SKM-1 (cell line): ENCODE results near the gene RPRD1B.

Experiments
- DNase-seq: peaks from one replicate; lab custom pipeline; 2025; ENCODE audit not compliant: unreplicated experiment; lab: John Stamatoyannopoulos, UW

The RPRD1B gene

DNA sequence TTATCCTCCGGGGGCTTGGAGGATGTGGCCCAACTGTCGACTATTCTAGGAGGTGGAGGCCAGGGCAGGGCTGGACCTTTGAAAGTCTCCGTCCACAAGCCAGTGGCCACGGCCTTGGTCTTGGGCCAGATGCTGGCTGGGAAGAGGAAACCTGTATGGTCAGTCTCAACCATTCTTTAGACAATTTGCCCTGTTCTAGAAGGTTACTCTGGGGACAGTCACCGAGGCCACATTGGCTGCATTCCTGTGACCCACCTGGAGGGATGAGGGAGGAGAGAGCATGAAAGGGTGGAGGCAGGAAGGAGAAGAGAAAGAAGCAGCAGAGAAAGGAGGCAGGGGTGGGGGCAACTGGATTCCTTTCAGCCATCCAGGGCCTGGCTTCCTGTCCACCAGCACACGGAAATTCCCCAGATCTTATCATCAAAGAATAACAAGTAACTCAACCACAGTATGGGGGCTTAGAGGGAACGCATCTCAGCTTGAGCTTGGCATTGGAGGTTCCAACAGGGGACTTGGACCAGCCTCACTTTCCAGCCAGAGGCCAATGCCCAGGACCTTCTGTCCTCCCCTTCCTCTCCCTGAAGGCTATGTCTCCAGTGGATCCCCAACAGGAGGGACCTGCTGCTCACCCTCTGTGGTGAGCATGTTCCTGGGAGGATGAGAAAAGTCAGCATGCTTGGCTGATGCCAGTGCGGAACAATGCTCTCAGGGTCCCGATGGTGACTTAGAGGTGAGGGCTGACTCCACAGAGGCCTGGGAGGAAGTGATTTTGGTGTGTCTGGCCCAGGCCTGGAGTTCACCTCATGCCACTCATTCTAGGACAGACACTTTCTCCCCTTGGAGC, 101.1 kb downstream of the RPRD1B start:
- DNase-seq, result no peak

DNA sequence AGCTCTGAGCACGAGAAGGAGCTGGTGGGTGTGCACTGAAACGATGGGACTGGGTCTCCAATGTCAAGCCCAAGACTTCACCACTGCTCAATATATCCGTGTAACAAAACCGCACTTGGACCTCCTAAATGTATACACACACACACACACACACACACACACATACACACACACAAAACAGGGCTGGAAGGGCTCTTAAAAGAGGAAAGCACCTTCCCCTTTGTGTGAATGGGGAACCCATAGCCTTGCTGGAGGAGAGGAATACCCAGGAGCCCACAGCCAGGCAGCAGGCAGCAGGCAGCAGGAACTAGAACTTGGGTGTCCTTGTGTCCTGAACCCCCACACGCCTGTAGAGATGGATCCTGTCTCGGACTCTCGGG, 101.7 kb downstream of the RPRD1B start:
- DNase-seq, result no peak

GRCh38 chr20:38135651-38136420, 102.3 kb downstream of the RPRD1B start:
- DNase-seq, result no peak

DNA sequence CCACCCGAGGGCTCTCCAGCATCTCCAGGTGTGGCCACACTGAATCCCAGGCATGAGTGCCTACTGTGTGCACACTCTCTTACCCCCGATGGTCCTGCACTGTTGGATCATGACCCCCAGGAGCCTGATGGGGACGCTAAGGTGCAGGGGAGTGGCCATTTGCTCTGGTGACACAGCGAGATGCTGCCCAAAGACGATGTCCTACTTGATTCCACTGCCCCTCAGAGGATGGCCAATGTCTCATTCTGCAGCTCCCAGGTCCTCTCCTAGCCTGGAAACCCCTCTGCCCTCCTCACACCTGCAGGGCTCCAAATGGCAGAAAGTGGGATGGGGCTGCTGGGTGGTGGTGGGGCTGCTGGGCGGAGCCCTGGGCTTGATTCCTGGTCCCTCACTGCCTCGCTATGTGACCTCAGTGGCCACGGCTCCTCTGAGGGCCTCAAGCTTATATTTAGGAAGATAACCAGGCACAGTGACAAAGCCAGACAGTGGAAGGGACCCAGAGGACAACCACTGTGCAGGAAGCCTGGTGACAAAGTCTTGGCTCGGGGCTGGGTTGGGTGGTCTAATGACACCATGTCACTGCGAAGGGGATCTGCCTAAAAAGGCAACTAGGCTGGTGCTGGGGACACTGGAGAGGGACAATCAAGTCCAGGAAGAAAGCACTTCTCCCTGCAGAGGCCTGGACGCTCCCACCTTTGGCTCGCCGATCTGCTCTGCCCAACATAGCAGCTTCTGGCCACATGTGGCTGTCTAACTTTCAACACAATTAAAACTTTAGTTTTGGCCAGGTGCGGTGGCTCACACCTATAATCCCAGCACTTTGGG, 103.1 kb downstream of the RPRD1B start:
- DNase-seq, result no peak

- no peak for DNase-seq
These were observed 104.0 kb downstream of the RPRD1B start for GRCh38 chr20:38137441-38138037.

- DNase-seq, result no peak
These were observed 104.7 kb downstream of the RPRD1B start for GRCh38 chr20:38138086-38138778.

DNA sequence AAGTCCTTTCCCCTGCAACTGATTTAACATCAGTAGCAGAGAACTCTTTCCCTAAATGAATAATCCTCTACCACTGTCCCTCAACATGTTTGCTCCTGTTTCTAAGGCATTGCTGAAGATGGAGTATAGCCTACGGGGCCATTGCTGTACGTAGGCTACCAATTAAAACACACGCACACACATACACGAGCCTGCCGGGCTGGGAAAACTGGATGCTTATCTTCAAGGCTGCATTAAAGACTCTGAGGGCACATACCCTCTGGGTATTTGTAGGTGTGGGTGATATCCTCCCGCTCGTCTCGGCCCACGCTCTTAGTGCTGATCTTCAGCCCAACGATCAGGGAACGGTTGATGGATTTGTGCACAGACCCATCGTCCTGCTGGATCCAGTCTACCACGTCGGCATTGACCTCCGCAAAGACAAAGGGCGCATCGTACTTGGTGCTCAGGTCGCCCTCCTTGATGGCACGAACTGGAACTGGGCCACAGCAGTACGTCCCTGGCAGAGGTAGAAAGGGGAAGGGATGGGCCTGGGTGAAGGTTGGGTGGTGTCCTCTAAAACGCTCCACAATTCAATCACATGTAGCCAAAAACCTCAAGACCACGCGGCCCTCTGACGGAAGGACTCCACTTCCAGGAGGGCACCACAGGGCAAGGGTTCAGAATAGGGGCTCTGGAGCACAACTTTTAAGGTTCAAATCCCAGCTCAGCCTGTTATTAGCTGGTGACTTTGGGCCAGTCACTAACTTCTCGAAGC, 105.8 kb downstream of the RPRD1B start:
- no peak for DNase-seq

DNA sequence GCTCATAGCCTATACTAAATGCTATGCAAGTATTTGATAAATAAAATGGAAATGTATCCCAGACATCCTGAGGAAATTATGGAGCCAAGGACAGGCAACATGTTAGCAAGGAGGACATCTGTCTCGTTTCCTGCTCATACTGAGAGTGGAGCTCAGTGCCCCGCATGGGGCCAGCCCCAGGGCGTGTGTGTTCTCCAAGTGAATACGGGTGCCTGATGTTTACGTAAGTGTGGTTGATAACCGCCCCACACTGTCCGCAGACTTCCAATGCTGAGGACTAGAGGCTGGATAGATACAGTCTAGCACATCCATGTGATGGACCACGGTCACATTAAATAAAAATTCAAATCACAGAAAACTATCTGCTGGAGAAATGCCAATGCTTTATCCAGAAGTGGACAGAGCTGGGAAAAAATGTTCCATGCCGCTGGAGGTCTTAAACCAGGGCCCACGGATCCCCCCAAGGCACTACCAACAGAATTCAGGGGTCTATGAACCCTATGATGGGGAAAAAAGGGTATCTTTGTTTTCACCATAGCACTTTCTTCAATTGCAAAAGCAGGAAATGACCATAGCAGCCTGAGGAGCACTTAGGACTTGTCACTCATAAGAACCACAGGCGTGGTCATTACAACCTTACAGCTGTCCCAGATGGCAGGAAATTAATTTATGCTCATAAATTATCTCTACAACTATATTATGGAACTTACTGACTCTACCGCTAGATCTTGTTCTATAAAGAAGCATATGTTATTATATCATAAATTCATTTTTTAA, 106.6 kb downstream of the RPRD1B start:
- no peak for DNase-seq

- DNase-seq, result no peak
These were observed 107.8 kb downstream of the RPRD1B start for GRCh38 chr20:38141204-38141888.
